ENCODE measurements around the gene CLDND2.
"Not testable (repeated sequence)": the region's sequence is repeated elsewhere in the genome, so short reads cannot be mapped to it uniquely, and the experiment has no call there.

Gene CLDND2

GRCh38 chr19:51368366-51369282, at the start of gene CLDND2:
Gene CLDND2 (minus strand): TSS chr19:51369003. CDS start chr19:51368577, 426 bp downstream.
- DNase-seq (ENCODE audit: low read depth in 3 of 3): no peak

- no peak for DNase-seq (ENCODE audit: low read depth in 3 of 3)
Observed at GRCh38 chr19:51417810-51418157, 49.0 kb upstream of the CLDND2 start.

- peak in 1 of 3 donors; percentile 34 for DNase-seq (ENCODE audit: low read depth in 3 of 3)
Observed at GRCh38 chr19:51417107-51417809, 48.5 kb upstream of the CLDND2 start, which contains the start of gene SIGLEC10. Gene SIGLEC10 (minus strand): TSS chr19:51417642. CDS start chr19:51417581, 61 bp downstream.

GRCh38 chr19:51416422-51416821, 47.6 kb upstream of the CLDND2 start:
- not testable (repeated sequence) for DNase-seq (ENCODE audit: low read depth in 3 of 3)

- no peak for DNase-seq (ENCODE audit: low read depth in 3 of 3)
Observed at GRCh38 chr19:51415187-51415586, 46.4 kb upstream of the CLDND2 start.

GRCh38 chr19:51410950-51411748, 42.3 kb upstream of the CLDND2 start:
- DNase-seq (ENCODE audit: low read depth in 3 of 3): no peak

GRCh38 chr19:51407511-51408131, 38.8 kb upstream of the CLDND2 start:
- DNase-seq (ENCODE audit: low read depth in 3 of 3): no peak

- DNase-seq (ENCODE audit: low read depth in 3 of 3): no peak
Observed at GRCh38 chr19:51402117-51402516, 33.3 kb upstream of the CLDND2 start.

- DNase-seq (ENCODE audit: low read depth in 3 of 3): not testable (repeated sequence)
Observed at GRCh38 chr19:51399936-51400335, 31.1 kb upstream of the CLDND2 start.

- DNase-seq (ENCODE audit: low read depth in 3 of 3): no peak
Observed at GRCh38 chr19:51399231-51399630, 30.4 kb upstream of the CLDND2 start.

- no peak for DNase-seq (ENCODE audit: low read depth in 3 of 3)
Observed at GRCh38 chr19:51398096-51398704, 29.4 kb upstream of the CLDND2 start.

GRCh38 chr19:51397453-51397852, 28.6 kb upstream of the CLDND2 start:
- DNase-seq (ENCODE audit: low read depth in 3 of 3): not testable (repeated sequence)

- no peak for DNase-seq (ENCODE audit: low read depth in 3 of 3)
Observed at GRCh38 chr19:51396175-51396574, 27.4 kb upstream of the CLDND2 start.

GRCh38 chr19:51394050-51394836, 25.4 kb upstream of the CLDND2 start:
- peak; percentile 92 to 96 (median 93) for DNase-seq (ENCODE audit: low read depth in 3 of 3)

- no peak for DNase-seq (ENCODE audit: low read depth in 3 of 3)
Observed at GRCh38 chr19:51392701-51393100, 23.9 kb upstream of the CLDND2 start.

- DNase-seq (ENCODE audit: low read depth in 3 of 3): no peak
Observed at GRCh38 chr19:51391073-51391611, 22.3 kb upstream of the CLDND2 start.

GRCh38 chr19:51389143-51389542, 20.3 kb upstream of the CLDND2 start:
- no peak for DNase-seq (ENCODE audit: low read depth in 3 of 3)

GRCh38 chr19:51387924-51388389, 19.2 kb upstream of the CLDND2 start, which contains the start of gene LIM2:
Gene LIM2 (minus strand): TSS chr19:51387974. CDS start chr19:51387443, 531 bp downstream.
- DNase-seq (ENCODE audit: low read depth in 3 of 3): no peak

GRCh38 chr19:51386882-51387520, 18.2 kb upstream of the CLDND2 start:
- no peak for DNase-seq (ENCODE audit: low read depth in 3 of 3)
